Measurements from ENCODE around the gene ZKSCAN1. TPM values are rescaled to one million over a fixed set of nuclear protein-coding genes. Genes with fewer than 3 reads are reported as not detected.

Gene ZKSCAN1
- total and polyA plus RNA-seq, 11 donors, result 8.5 to 65.5 (median 37.1) TPM

GRCh38 chr7:100053215-100053614 lies 37.8 kb downstream of the ZKSCAN1 start:
- Histone ChIP-seq H3K36me3 (peaks cover 0 to 34% (median 17%) of the 10 kb centered on the region in 9 donors), H3K9me3 (no peaks in the 10 kb centered on the region), H3K27ac (peak overlapping the region in 1 of 12 donors; percentile 4), H3K27me3 (no peaks in the 10 kb centered on the region), H3K4me3 (no peak overlapping the region), H3K4me1 (peaks cover 0 to 19% (median 7%) of the 10 kb centered on the region in 12 donors)
- ATAC-seq (peak in 3 of 4 donors; percentile 18 to 30 (median 29)), DNase-seq (peak in 1 of 5 donors; percentile 13)
- WGBS, 4 donors, result 49 to 69% (median 59%) methylated on average over 3 of the region's 3 CpGs
- intact Hi-C loops (cut with DNase I), result loop anchor here in 7 of 10 donors (5.0 to 10.0 kb wide), 5 partner anchors 56 to 138 kb away; partner anchors contain the start of genes TRIM4 (in 2 of the 7) and AZGP1 (in 1 of the 7)
- no peak for TF ChIP-seq POLR2A (IDR thresholded peaks at IDR 0.05)
- peak in 6 of 12 donors; percentile 6 to 32 (median 24) for TF ChIP-seq CTCF (IDR thresholded peaks at IDR 0.05)

GRCh38 chr7:100057006-100057405 lies 41.6 kb downstream of the ZKSCAN1 start:
- ATAC-seq (no peak), DNase-seq (no peak)
- intact Hi-C loops (cut with DNase I), result loop anchor here in 4 of 10 donors (10.0 kb wide), 2 partner anchors 62 to 142 kb away; partner anchors contain the start of gene TRIM4 (in 2 of the 4)
- Histone ChIP-seq H3K36me3 (peaks cover 0 to 69% (median 50%) of the 10 kb centered on the region in 9 donors), H3K4me1 (peaks cover 0 to 4% (median 0%) of the 10 kb centered on the region in 12 donors), H3K4me3 (no peak overlapping the region), H3K27me3 (no peaks in the 10 kb centered on the region), H3K9me3 (no peaks in the 10 kb centered on the region), H3K27ac (no peak overlapping the region)
- TF ChIP-seq CTCF (IDR thresholded peaks at IDR 0.05) (no peak), POLR2A (IDR thresholded peaks at IDR 0.05) (no peak)
- 92 to 96% (median 95%) methylated on average over 9 to 10 of the region's 10 CpGs for WGBS, 4 donors

- Histone ChIP-seq H3K4me3 (no peak overlapping the region), H3K27me3 (no peaks in the 10 kb centered on the region), H3K9me3 (no peaks in the 10 kb centered on the region), H3K27ac (no peak overlapping the region), H3K36me3 (peaks cover 0 to 87% (median 69%) of the 10 kb centered on the region in 9 donors), H3K4me1 (no peaks in the 10 kb centered on the region)
- TF ChIP-seq POLR2A (IDR thresholded peaks at IDR 0.05) (no peak), CTCF (IDR thresholded peaks at IDR 0.05) (no peak)
- ATAC-seq, result no peak
- 79 to 83% (median 81%) methylated on average over 5 of the region's 5 CpGs for whole genome bisulfite sequencing, 4 donors
- intact Hi-C loops (cut with DNase I), result loop anchor here in 4 of 10 donors (10.0 kb wide), 2 partner anchors 64 to 144 kb away; partner anchors contain the start of gene TRIM4 (in 2 of the 4)
- DNase-seq, result no peak
Measured at GRCh38 chr7:100059251-100059739, 43.9 kb downstream of the ZKSCAN1 start.

GRCh38 chr7:100061518-100062193 lies 46.3 kb downstream of the ZKSCAN1 start:
- peaks cover 0 to 88% (median 79%) of the 10 kb centered on the region in 9 donors for H3K36me3 ChIP-seq
- H3K4me3 ChIP-seq, result no peak overlapping the region
- no peaks in the 10 kb centered on the region for H3K9me3 ChIP-seq
- ATAC-seq (no peak), DNase-seq (no peak)
- peaks cover 0 to 17% (median 9%) of the 10 kb centered on the region in 12 donors for H3K4me1 ChIP-seq
- no peak for TF ChIP-seq POLR2A (IDR thresholded peaks at IDR 0.05)
- no peak for TF ChIP-seq CTCF (IDR thresholded peaks at IDR 0.05)
- 91 to 93% (median 92%) methylated on average over 11 of the region's 11 CpGs for WGBS, 4 donors
- intact Hi-C loops (cut with DNase I), result no loop called here
- no peak overlapping the region for H3K27ac ChIP-seq
- no peaks in the 10 kb centered on the region for H3K27me3 ChIP-seq

Data from heart left ventricle (tissue), 16 donors.